ENCODE results near the gene AMBN.

Gene AMBN

DNA sequence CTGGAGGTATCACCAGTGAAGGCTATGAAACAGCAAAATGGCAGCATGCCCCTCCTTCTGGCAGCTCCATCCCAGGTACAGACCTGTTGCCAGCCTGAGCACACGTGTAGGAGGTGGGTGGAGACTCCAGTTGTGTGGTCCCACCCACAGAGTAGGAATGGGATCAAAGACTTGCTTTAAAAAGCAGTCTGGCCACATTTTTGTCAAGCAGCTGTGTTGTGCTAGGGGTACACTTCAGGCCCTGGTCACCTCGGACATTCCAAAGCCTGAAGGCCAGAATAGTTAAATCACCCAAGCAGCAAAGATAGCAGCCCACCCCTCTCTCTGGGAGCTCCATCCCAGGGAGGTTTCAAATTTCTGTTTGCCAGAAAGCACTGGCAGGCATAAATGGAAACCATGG lies 20.3 kb upstream of the AMBN start:
- WGBS (ENCODE audit: insufficient coverage) = 90% methylated on average over 2 of the region's 2 CpGs
- Histone ChIP-seq H3K36me3 (ENCODE audit: control insufficient read depth in 4 of 4, insufficient read depth in 4 of 4, low read length in 3 of 4) (no peaks in the 10 kb centered on the region), H3K4me3 (ENCODE audit: control insufficient read depth in 1 of 7, extremely low read depth in 1 of 7, insufficient read depth in 4 of 7, low read depth in 2 of 7, low read length in 6 of 7) (no peak overlapping the region), H3K27me3 (replicated peaks in 2 of 5; ENCODE audit: control insufficient read depth in 4 of 5, insufficient read depth in 5 of 5, low read length in 4 of 5) (no peaks in the 10 kb centered on the region), H3K27ac (ENCODE audit: insufficient read depth in 1 of 2, low read depth in 1 of 2, low read length in 2 of 2, poor library complexity in 1 of 2, severe bottlenecking in 2 of 2) (no peak overlapping the region), H3K9me3 (ENCODE audit: control extremely low read depth in 1 of 5, control insufficient read depth in 4 of 5, insufficient read depth in 2 of 5, low read depth in 1 of 5, low read length in 4 of 5) (peaks cover 0 to 14% (median 0%) of the 10 kb centered on the region in 5 experiments), H3K4me1 (ENCODE audit: control extremely low read depth in 1 of 4, control insufficient read depth in 4 of 4, insufficient read depth in 4 of 4, low read length in 3 of 4) (no peaks in the 10 kb centered on the region)
- POLR2A ChIA-PET = no interaction called here
- no peak for DNase-seq
- CTCF ChIA-PET = interaction anchor here (1.3 kb wide), 1 partner anchor 8 kb away, joined by 3 read pairs; no protein-coding TSS in a partner anchor

DNA sequence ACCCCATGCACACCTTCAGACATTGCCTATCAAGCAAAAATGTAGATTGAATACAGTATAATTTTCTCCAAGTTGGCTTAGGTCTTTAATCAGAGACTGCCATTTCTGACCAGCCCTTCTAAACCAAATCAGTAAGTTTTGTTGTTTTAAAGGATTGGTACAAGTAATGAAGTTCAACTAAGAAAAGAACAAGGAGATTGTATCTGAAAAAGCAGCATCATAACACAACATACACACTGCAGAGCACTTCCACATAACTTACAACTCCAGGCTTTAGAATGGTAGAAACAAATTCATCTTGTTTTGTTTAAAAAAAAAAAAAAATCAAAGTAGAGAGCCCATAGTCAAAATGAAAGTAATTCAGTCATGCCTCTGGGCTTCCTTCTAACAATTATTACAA lies 16.1 kb upstream of the AMBN start:
- no peak for DNase-seq
- H3K27me3 ChIP-seq (replicated peaks in 2 of 5; ENCODE audit: control insufficient read depth in 4 of 5, insufficient read depth in 5 of 5, low read length in 4 of 5) = no peaks in the 10 kb centered on the region
- POLR2A ChIA-PET = no interaction called here
- H3K27ac ChIP-seq (ENCODE audit: insufficient read depth in 1 of 2, low read depth in 1 of 2, low read length in 2 of 2, poor library complexity in 1 of 2, severe bottlenecking in 2 of 2) = no peak overlapping the region
- CTCF ChIA-PET = no interaction called here
- H3K36me3 ChIP-seq (ENCODE audit: control insufficient read depth in 4 of 4, insufficient read depth in 4 of 4, low read length in 3 of 4) = no peaks in the 10 kb centered on the region
- no peaks in the 10 kb centered on the region for H3K4me1 ChIP-seq (ENCODE audit: control extremely low read depth in 1 of 4, control insufficient read depth in 4 of 4, insufficient read depth in 4 of 4, low read length in 3 of 4)
- no peak overlapping the region for H3K4me3 ChIP-seq (ENCODE audit: control insufficient read depth in 1 of 7, extremely low read depth in 1 of 7, insufficient read depth in 4 of 7, low read depth in 2 of 7, low read length in 6 of 7)
- peaks cover 0 to 7% (median 0%) of the 10 kb centered on the region in 5 experiments for H3K9me3 ChIP-seq (ENCODE audit: control extremely low read depth in 1 of 5, control insufficient read depth in 4 of 5, insufficient read depth in 2 of 5, low read depth in 1 of 5, low read length in 4 of 5)

DNA sequence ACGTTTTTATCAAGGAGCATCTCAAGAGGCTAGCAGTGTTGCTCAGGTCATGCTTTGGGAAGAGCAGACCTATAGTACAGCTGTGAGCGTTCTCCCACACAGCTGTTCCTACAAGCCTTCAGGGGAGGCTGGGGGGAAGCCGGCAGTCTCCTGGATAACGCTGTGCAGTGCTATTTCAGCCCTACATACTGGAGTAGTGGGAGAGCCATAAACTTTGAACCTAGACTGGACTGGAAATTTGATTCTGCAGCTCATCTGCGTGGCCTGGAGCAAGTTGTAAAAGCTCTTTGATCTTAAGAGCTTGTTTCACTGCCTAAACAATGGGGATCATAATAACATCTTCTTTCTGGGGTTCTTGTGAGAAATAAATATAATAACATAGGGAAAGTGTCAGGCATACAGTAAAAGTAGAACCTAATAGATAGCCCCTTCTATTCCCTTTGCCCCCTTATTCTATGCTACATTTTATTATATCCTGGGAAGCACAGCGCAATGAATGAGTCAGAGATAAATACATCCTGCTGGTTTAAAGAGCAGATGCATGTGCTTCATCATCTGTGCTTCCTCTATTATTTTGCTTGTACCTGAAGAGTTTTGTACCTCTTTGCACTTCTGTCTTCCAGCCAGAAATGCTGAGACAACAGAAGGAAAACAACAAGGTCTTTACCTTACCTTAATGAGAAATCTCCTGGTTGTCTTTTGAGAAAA lies 14.7 kb upstream of the AMBN start:
- no peaks in the 10 kb centered on the region for H3K4me1 ChIP-seq (ENCODE audit: control extremely low read depth in 1 of 4, control insufficient read depth in 4 of 4, insufficient read depth in 4 of 4, low read length in 3 of 4)
- WGBS (ENCODE audit: insufficient coverage) = 96% methylated on average over 6 of the region's 6 CpGs
- no peak for DNase-seq
- peaks cover 0 to 4% (median 0%) of the 10 kb centered on the region in 5 experiments for H3K9me3 ChIP-seq (ENCODE audit: control extremely low read depth in 1 of 5, control insufficient read depth in 4 of 5, insufficient read depth in 2 of 5, low read depth in 1 of 5, low read length in 4 of 5)
- ChIA-PET POLR2A (no interaction called here), CTCF (no interaction called here)
- no peaks in the 10 kb centered on the region for H3K27me3 ChIP-seq (replicated peaks in 2 of 5; ENCODE audit: control insufficient read depth in 4 of 5, insufficient read depth in 5 of 5, low read length in 4 of 5)
- no peak overlapping the region for H3K27ac ChIP-seq (ENCODE audit: insufficient read depth in 1 of 2, low read depth in 1 of 2, low read length in 2 of 2, poor library complexity in 1 of 2, severe bottlenecking in 2 of 2)
- no peak overlapping the region for H3K4me3 ChIP-seq (ENCODE audit: control insufficient read depth in 1 of 7, extremely low read depth in 1 of 7, insufficient read depth in 4 of 7, low read depth in 2 of 7, low read length in 6 of 7)
- no peaks in the 10 kb centered on the region for H3K36me3 ChIP-seq (ENCODE audit: control insufficient read depth in 4 of 4, insufficient read depth in 4 of 4, low read length in 3 of 4)

DNA sequence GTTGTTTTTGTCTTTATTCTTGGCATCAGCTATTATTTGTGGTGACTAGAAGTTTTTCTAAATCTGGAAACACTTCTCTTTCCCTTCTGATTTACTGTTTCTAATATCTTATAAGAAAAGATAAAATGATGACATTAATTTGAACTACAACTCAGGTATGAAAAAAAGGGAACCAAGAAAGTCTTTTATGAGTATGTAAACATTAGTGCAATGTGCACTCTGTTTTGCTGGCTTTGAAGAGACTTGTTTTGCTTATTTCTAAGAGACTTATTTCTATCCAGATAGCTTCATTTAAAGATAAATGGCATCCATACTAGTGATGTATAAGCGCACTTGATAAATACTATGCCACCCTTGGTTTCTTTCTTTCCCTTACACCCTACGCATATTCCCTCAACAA lies 10.1 kb upstream of the AMBN start:
- Histone ChIP-seq H3K4me1 (ENCODE audit: control extremely low read depth in 1 of 4, control insufficient read depth in 4 of 4, insufficient read depth in 4 of 4, low read length in 3 of 4) (no peaks in the 10 kb centered on the region), H3K27me3 (replicated peaks in 2 of 5; ENCODE audit: control insufficient read depth in 4 of 5, insufficient read depth in 5 of 5, low read length in 4 of 5) (no peaks in the 10 kb centered on the region), H3K4me3 (ENCODE audit: control insufficient read depth in 1 of 7, extremely low read depth in 1 of 7, insufficient read depth in 4 of 7, low read depth in 2 of 7, low read length in 6 of 7) (no peak overlapping the region), H3K27ac (ENCODE audit: insufficient read depth in 1 of 2, low read depth in 1 of 2, low read length in 2 of 2, poor library complexity in 1 of 2, severe bottlenecking in 2 of 2) (no peak overlapping the region), H3K9me3 (ENCODE audit: control extremely low read depth in 1 of 5, control insufficient read depth in 4 of 5, insufficient read depth in 2 of 5, low read depth in 1 of 5, low read length in 4 of 5) (no peaks in the 10 kb centered on the region), H3K36me3 (ENCODE audit: control insufficient read depth in 4 of 4, insufficient read depth in 4 of 4, low read length in 3 of 4) (no peaks in the 10 kb centered on the region)
- 100% methylated on average over 2 of the region's 2 CpGs for WGBS (ENCODE audit: insufficient coverage)
- DNase-seq = no peak
- POLR2A ChIA-PET = no interaction called here
- CTCF ChIA-PET = no interaction called here

DNA sequence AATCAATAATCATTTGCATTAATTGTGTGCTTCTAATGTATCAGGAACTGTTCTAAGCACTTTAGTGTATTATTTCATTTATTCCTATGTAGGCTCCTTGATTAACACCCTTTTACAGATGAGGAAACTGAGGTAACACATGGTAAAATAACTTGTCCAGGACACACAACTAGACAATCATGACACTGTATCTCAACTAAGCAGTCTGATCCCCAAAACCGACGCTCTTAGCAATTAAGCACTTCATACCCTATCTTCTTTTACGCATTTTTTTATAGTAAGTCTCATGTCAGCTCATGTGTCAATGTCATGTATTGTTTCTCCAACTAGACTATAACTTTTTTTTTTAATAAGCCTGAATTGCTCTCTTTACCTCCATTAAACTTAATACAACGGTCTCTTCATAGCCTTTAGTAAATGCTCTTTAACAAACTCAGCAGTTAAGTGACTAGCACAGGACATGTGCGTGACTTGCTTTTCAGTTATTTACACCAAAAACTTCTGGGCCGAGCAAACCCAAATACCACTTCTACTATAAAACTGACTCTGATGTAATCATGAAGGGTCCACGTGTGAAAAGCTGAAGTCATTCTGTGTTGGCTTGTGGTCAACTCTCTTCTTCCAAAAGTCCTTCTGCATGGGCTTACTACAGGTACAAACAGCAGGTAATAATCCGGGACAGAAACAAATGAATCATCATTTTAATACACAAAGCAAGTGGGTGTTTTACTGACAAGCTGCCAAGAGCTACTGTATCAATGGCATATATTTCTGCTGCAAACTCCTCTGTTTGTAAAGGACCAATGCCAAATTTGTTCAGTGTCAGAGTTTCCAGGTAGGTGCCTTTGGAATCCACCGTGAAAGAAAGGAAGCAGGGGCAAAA lies 7.9 kb upstream of the AMBN start:
- 86% methylated on average over 6 of the region's 9 CpGs for WGBS (ENCODE audit: insufficient coverage)
- Histone ChIP-seq H3K4me1 (ENCODE audit: control extremely low read depth in 1 of 4, control insufficient read depth in 4 of 4, insufficient read depth in 4 of 4, low read length in 3 of 4) (no peaks in the 10 kb centered on the region), H3K36me3 (ENCODE audit: control insufficient read depth in 4 of 4, insufficient read depth in 4 of 4, low read length in 3 of 4) (no peaks in the 10 kb centered on the region), H3K4me3 (ENCODE audit: control insufficient read depth in 1 of 7, extremely low read depth in 1 of 7, insufficient read depth in 4 of 7, low read depth in 2 of 7, low read length in 6 of 7) (no peak overlapping the region), H3K9me3 (ENCODE audit: control extremely low read depth in 1 of 5, control insufficient read depth in 4 of 5, insufficient read depth in 2 of 5, low read depth in 1 of 5, low read length in 4 of 5) (no peaks in the 10 kb centered on the region), H3K27me3 (replicated peaks in 2 of 5; ENCODE audit: control insufficient read depth in 4 of 5, insufficient read depth in 5 of 5, low read length in 4 of 5) (no peaks in the 10 kb centered on the region), H3K27ac (ENCODE audit: insufficient read depth in 1 of 2, low read depth in 1 of 2, low read length in 2 of 2, poor library complexity in 1 of 2, severe bottlenecking in 2 of 2) (no peak overlapping the region)
- POLR2A ChIA-PET = no interaction called here
- DNase-seq = no peak
- CTCF ChIA-PET = no interaction called here

DNA sequence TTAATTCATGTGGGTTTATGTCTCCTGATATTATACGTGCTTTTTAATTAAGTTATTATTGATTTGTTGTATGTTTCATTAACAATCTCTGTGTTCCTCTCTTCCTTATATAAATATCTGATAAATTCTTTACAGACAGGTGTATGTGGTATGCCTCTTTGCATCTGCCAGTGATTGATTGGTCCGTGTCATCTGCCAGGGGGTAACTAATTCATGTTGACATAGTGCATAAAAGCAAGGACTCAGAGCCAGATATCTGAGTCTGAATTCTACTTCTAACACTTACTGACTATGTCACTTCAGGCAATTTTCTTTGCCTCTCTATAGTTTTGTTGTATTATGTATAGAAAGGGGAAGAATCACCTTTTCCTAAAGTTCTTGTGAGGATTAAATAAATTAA lies 5.2 kb upstream of the AMBN start:
- no peaks in the 10 kb centered on the region for H3K4me1 ChIP-seq (ENCODE audit: control extremely low read depth in 1 of 4, control insufficient read depth in 4 of 4, insufficient read depth in 4 of 4, low read length in 3 of 4)
- H3K27me3 ChIP-seq (replicated peaks in 2 of 5; ENCODE audit: control insufficient read depth in 4 of 5, insufficient read depth in 5 of 5, low read length in 4 of 5) = no peaks in the 10 kb centered on the region
- H3K27ac ChIP-seq (ENCODE audit: insufficient read depth in 1 of 2, low read depth in 1 of 2, low read length in 2 of 2, poor library complexity in 1 of 2, severe bottlenecking in 2 of 2) = no peak overlapping the region
- H3K4me3 ChIP-seq (ENCODE audit: control insufficient read depth in 1 of 7, extremely low read depth in 1 of 7, insufficient read depth in 4 of 7, low read depth in 2 of 7, low read length in 6 of 7) = no peak overlapping the region
- no peak for DNase-seq
- no peaks in the 10 kb centered on the region for H3K9me3 ChIP-seq (ENCODE audit: control extremely low read depth in 1 of 5, control insufficient read depth in 4 of 5, insufficient read depth in 2 of 5, low read depth in 1 of 5, low read length in 4 of 5)
- H3K36me3 ChIP-seq (ENCODE audit: control insufficient read depth in 4 of 4, insufficient read depth in 4 of 4, low read length in 3 of 4) = no peaks in the 10 kb centered on the region
- no CpG with 5 or more reads among the region's 2 CpGs for WGBS (ENCODE audit: insufficient coverage)
- ChIA-PET CTCF (no interaction called here), POLR2A (no interaction called here)

DNA sequence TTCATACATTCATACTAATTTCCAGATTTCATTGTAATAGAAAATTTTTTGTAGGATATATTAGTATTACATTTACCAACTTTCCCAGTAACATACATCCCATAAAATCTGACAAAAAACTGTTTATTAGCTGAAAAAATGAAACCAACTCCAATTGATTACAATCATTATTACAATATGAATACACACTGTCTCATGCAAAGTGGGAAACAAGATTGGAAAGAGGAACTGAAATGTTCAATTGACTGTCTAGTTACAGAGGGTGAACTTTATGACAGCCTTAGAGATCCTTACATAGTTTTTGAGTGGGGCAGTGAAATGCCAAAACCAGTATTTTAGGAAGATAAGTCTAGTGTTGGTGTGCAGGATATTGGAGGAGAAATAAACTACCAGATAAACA lies 2.3 kb upstream of the AMBN start:
- no peak overlapping the region for H3K27ac ChIP-seq (ENCODE audit: insufficient read depth in 1 of 2, low read depth in 1 of 2, low read length in 2 of 2, poor library complexity in 1 of 2, severe bottlenecking in 2 of 2)
- no peaks in the 10 kb centered on the region for H3K9me3 ChIP-seq (ENCODE audit: control extremely low read depth in 1 of 5, control insufficient read depth in 4 of 5, insufficient read depth in 2 of 5, low read depth in 1 of 5, low read length in 4 of 5)
- no peaks in the 10 kb centered on the region for H3K36me3 ChIP-seq (ENCODE audit: control insufficient read depth in 4 of 4, insufficient read depth in 4 of 4, low read length in 3 of 4)
- H3K27me3 ChIP-seq (replicated peaks in 2 of 5; ENCODE audit: control insufficient read depth in 4 of 5, insufficient read depth in 5 of 5, low read length in 4 of 5) = no peaks in the 10 kb centered on the region
- ChIA-PET POLR2A (interaction anchor here (0.7 kb wide), 1 partner anchor 95 kb away, joined by 3 read pairs; no protein-coding TSS in a partner anchor), CTCF (interaction anchor here (0.6 kb wide), 1 partner anchor 27 kb away, joined by 3 read pairs; no protein-coding TSS in a partner anchor)
- no peaks in the 10 kb centered on the region for H3K4me1 ChIP-seq (ENCODE audit: control extremely low read depth in 1 of 4, control insufficient read depth in 4 of 4, insufficient read depth in 4 of 4, low read length in 3 of 4)
- no peak overlapping the region for H3K4me3 ChIP-seq (ENCODE audit: control insufficient read depth in 1 of 7, extremely low read depth in 1 of 7, insufficient read depth in 4 of 7, low read depth in 2 of 7, low read length in 6 of 7)
- DNase-seq = no peak

All from common myeloid progenitor, CD34-positive (primary cell).